HuH-7.5 (cell line): ENCODE measurements around the gene ARMCX1.
A peak's percentile ranks its signal among the peaks of the same experiment; 100 is the strongest.
"Not testable (repeated sequence)": the region's sequence is repeated elsewhere in the genome, so short reads cannot be mapped to it uniquely, and the experiment has no call there.

ENCODE experiments used
- DNase-seq: peaks from one replicate; pipeline ENCODE4 v3.0.0; 2011; ENCODE audit warnings: low spot score

Gene ARMCX1

GRCh38 chrX:101550362-101550750, at the start of gene ARMCX1:
Gene ARMCX1 (plus strand): TSS chrX:101550547. CDS start chrX:101552931, 2,384 bp downstream.
- peak; percentile 13 for DNase-seq

GRCh38 chrX:101502929-101503328, 47.4 kb upstream of the ARMCX1 start:
- not testable (repeated sequence) for DNase-seq

GRCh38 chrX:101507372-101507771, 43.0 kb upstream of the ARMCX1 start:
- DNase-seq: no peak

- DNase-seq: no peak
Measured at GRCh38 chrX:101507986-101508385, 42.4 kb upstream of the ARMCX1 start.

GRCh38 chrX:101530944-101531343, 19.4 kb upstream of the ARMCX1 start:
- no peak for DNase-seq

GRCh38 chrX:101539116-101539515, 11.2 kb upstream of the ARMCX1 start:
- no peak for DNase-seq

- peak; percentile 22 for DNase-seq
Measured at GRCh38 chrX:101550751-101551379, 518 bp downstream of the ARMCX1 start.

- DNase-seq: no peak
Measured at GRCh38 chrX:101551380-101551767, 1.0 kb downstream of the ARMCX1 start.

- DNase-seq: no peak
Measured at GRCh38 chrX:101552714-101553113, 2.4 kb downstream of the ARMCX1 start.

GRCh38 chrX:101564651-101565050, 14.3 kb downstream of the ARMCX1 start:
- DNase-seq: no peak

- peak; percentile 13 for DNase-seq
Measured at GRCh38 chrX:101595739-101596419, 45.5 kb downstream of the ARMCX1 start.

- not testable (repeated sequence) for DNase-seq
Measured at GRCh38 chrX:101599592-101599991, 49.2 kb downstream of the ARMCX1 start.

GRCh38 chrX:101602077-101602476, 51.7 kb downstream of the ARMCX1 start:
- no peak for DNase-seq
